ENCODE measurements around the gene AUTS2.

GRCh38 chr7:69839782-69840181 lies 241.5 kb downstream of the AUTS2 start:
- TF ChIP-seq CTCF (IDR thresholded peaks at IDR 0.05 in 8 of 11, conservative IDR thresholded peaks at IDR 0.05 in 3 of 11) (no peak), POLR2A (IDR thresholded peaks at IDR 0.05) (no peak), POLR2AphosphoS5 (IDR thresholded peaks at IDR 0.05) (no peak)

Data from spleen (tissue), 7 donors.